BE2C (cell line): ENCODE results near the gene DHX30.
"Not testable (repeated sequence)": the region's sequence is repeated elsewhere in the genome, so short reads cannot be mapped to it uniquely, and the experiment has no call there.

ENCODE experiments used
- DNase-seq: peaks from one replicate; pipeline ENCODE4 v3.0.0-alpha.2; 2020
- H3K27me3 ChIP-seq: fragments of 250-450 bp; sonication (Bioruptor Pico); 2 replicates; pipeline ENCODE4 v1.5.1; 2020; ENCODE audit warnings: mild to moderate bottlenecking
- H3K36me3 ChIP-seq: fragments of 250-450 bp; sonication (Bioruptor Pico); 2 replicates; pipeline ENCODE4 v1.5.1; 2020; ENCODE audit warnings: mild to moderate bottlenecking
- H3K4me1 ChIP-seq: fragments of 250-450 bp; sonication (Bioruptor Pico); 2 replicates; pipeline ENCODE4 v1.5.1; 2020
- H3K4me3 ChIP-seq: 2 replicates; pipeline ENCODE4 v1.5.1; 2011; ENCODE audit warnings: low read depth, low read length
- H3K9me3 ChIP-seq: fragments of 250-450 bp; sonication (Bioruptor Pico); 2 replicates; pipeline ENCODE4 v1.5.1; 2020
- TF ChIP-seq, protein P1 (sequence below): IDR thresholded peaks from 2 replicates; pipeline ENCODE4 v1.5.1; 2012; ENCODE audit warnings: mild to moderate bottlenecking, low read depth, low read length

DHX30 gene

DNA sequence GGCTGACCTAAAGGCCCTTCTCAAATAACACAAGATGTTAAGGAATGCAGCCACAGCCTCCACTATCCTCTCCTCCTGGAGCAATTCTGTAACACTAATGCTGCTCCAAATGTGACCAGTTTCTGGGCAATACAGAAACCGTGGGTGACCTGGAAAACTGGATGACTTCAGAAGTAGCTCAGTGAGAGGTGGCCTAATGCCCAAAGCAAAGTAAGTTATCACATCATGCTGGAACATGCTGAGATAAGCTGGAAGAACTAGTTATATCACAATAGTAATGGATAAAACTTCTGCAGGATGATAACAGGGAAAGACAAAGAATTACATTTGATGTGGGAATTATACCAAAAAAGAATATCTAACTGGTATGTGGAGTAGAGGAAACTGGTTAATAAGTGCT, 72.0 kb downstream of the DHX30 start:
- no peak for DNase-seq
- no peaks in the 10 kb centered on the region for H3K4me1 ChIP-seq
- H3K27me3 ChIP-seq: no peaks in the 10 kb centered on the region
- TF ChIP-seq, protein P1, sequence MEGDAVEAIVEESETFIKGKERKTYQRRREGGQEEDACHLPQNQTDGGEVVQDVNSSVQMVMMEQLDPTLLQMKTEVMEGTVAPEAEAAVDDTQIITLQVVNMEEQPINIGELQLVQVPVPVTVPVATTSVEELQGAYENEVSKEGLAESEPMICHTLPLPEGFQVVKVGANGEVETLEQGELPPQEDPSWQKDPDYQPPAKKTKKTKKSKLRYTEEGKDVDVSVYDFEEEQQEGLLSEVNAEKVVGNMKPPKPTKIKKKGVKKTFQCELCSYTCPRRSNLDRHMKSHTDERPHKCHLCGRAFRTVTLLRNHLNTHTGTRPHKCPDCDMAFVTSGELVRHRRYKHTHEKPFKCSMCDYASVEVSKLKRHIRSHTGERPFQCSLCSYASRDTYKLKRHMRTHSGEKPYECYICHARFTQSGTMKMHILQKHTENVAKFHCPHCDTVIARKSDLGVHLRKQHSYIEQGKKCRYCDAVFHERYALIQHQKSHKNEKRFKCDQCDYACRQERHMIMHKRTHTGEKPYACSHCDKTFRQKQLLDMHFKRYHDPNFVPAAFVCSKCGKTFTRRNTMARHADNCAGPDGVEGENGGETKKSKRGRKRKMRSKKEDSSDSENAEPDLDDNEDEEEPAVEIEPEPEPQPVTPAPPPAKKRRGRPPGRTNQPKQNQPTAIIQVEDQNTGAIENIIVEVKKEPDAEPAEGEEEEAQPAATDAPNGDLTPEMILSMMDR: no peak
- H3K36me3 ChIP-seq: peaks cover 4% of the 10 kb centered on the region; the same call in 1 of the 2 replicates
- no peak overlapping the region for H3K4me3 ChIP-seq
- H3K9me3 ChIP-seq: no peaks in the 10 kb centered on the region

DNA sequence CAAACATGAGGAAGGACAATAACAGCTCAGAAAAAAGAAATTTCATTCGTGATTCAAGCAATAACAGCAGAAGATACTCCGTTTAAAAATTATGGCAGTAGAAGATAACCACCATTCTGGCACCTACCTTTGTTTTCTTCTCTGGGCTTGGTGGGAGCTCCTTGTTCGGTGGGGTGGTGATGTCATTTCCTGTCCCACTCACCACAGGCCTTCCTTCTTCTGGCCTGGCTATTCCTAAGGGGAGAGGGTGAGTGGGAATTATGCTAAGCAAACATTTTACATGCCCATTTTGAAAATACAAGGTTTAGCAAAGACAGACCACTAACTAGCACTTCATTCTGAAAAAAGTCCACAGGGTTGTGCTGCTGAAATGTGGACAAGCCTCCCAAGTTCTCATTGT, 74.4 kb downstream of the DHX30 start:
- Histone ChIP-seq H3K9me3 (no peaks in the 10 kb centered on the region), H3K4me1 (no peaks in the 10 kb centered on the region), H3K4me3 (no peak overlapping the region), H3K36me3 (no peaks in the 10 kb centered on the region), H3K27me3 (no peaks in the 10 kb centered on the region)
- no peak for DNase-seq
- TF ChIP-seq, protein P1: no peak

DNA sequence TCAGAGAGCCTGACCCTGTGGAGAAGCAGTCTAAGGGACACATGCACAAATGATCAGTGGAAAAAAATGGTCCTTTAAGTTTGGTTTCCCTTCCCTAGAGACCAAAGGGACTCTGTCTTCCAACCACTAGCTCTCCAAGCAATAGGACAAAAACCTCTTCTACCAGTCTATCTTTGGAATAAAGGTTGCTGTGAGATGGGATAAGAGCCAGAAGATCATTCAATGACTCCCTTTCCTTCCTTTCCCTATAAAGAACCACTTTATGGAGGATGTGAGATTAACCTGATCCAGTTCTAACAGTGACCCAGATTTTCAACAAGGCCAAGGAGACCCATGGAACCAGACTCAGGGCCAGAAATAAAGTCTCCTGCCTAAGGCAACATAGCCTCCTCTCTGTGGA, 74.8 kb downstream of the DHX30 start:
- Histone ChIP-seq H3K27me3 (no peaks in the 10 kb centered on the region), H3K9me3 (no peaks in the 10 kb centered on the region), H3K4me3 (no peak overlapping the region), H3K4me1 (no peaks in the 10 kb centered on the region), H3K36me3 (no peaks in the 10 kb centered on the region)
- no peak for DNase-seq
- TF ChIP-seq, protein P1: no peak

DNA sequence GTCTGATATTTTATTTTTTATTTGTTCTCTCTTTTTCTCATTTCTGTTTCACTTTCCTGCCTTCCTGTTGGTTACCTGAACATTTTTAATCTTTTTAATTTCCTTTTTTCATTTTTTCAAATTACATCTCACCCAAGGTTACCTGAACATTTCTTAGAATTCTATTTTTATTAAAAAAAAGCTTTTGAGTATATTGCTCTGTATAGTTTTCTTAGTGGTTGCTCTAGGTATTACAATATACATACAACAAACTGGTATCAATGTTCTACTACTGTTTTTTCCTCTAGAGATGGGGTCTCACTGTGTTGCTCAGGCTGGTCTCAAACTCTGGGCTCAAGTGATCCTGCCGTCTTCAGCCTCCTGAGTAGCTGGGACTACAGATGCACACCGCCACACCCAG, 79.4 kb downstream of the DHX30 start:
- DNase-seq: no peak
- Histone ChIP-seq H3K36me3 (no peaks in the 10 kb centered on the region), H3K27me3 (no peaks in the 10 kb centered on the region), H3K4me1 (no peaks in the 10 kb centered on the region), H3K4me3 (no peak overlapping the region), H3K9me3 (no peaks in the 10 kb centered on the region)
- TF ChIP-seq, protein P1: no peak

DNA sequence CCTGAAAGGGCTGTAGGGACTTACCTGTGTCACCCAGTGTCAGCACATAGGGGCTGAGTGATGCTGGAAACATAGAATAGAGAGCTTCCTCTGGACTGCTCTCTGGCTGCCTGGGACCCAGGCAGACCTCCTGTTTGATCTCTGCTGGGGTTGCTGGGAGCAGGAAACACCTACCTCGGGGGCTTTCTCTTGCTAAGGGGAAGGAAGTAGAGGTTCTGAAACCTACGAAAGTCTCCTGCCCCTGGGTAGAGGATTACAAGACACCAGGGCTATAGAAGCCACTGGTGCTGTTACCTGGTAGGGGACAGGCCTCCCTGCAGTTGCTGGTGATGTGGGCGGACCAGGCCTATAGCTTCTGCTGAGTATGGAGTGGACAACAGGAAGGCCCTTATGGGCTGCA, 81.7 kb downstream of the DHX30 start:
- H3K36me3 ChIP-seq: no peaks in the 10 kb centered on the region
- no peaks in the 10 kb centered on the region for H3K27me3 ChIP-seq
- no peaks in the 10 kb centered on the region for H3K9me3 ChIP-seq
- no peaks in the 10 kb centered on the region for H3K4me1 ChIP-seq
- DNase-seq: no peak
- TF ChIP-seq, protein P1: no peak
- H3K4me3 ChIP-seq: no peak overlapping the region

DNA sequence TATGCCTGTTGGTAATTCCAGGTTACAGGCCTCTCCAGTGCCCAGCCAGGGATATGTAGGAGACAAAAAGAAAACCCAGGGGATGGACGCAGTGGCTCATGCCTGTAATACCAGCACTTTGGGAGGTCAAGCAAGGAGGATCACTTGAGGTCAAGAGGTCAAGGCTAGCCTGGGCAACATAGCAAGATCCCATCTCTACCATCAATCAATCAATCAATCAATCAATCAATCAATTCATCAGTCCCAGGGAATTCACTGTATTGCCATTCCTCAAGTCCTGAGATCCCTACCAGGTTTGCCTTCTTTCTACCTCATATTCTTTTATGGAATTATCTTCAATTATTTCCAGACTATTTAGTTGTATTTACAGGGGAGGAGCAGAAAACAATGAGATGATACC, 82.2 kb downstream of the DHX30 start:
- H3K4me1 ChIP-seq: no peaks in the 10 kb centered on the region
- no peaks in the 10 kb centered on the region for H3K27me3 ChIP-seq
- TF ChIP-seq, protein P1: no peak
- H3K9me3 ChIP-seq: no peaks in the 10 kb centered on the region
- H3K4me3 ChIP-seq: no peak overlapping the region
- DNase-seq: no peak
- H3K36me3 ChIP-seq: no peaks in the 10 kb centered on the region

DNA sequence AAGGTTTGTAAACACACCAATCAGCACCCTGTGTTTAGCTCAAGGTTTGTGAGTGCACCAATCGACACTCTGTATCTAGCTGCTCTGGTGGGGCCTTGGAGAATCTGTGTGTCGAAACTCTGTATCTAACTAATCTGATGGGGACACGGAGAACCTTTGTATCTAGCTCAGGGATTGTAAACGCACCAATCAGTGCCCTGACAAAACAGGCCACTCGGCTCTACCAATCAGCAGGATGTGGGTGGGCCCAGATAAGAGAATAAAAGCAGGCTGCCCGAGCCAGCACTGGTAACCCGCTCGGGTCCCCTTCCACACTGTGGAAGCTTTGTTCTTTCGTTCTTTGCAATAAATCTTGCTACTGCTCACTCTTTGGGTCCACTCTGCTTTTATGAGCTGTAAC, 85.1 kb downstream of the DHX30 start:
- H3K4me1 ChIP-seq, H3K27me3 ChIP-seq, H3K9me3 ChIP-seq, DNase-seq, H3K36me3 ChIP-seq, H3K4me3 ChIP-seq: not testable (repeated sequence)
